GM19467 (cell line): ENCODE results near the gene ABCC8.

Source experiments
- ATAC-seq: cut with Tn5 transposase; IDR thresholded peaks from one replicate; pipeline ENCODE4 v1.9.1; 2021; ENCODE audit warnings: mild to moderate bottlenecking, moderate library complexity; ENCODE audit not compliant: unreplicated experiment

The ABCC8 gene

GRCh38 chr11:17366495-17366894 is 110.2 kb downstream of the ABCC8 start:
- ATAC-seq, result no peak

- no peak for ATAC-seq
These were observed 122.0 kb downstream of the ABCC8 start for GRCh38 chr11:17354601-17354991.

DNA sequence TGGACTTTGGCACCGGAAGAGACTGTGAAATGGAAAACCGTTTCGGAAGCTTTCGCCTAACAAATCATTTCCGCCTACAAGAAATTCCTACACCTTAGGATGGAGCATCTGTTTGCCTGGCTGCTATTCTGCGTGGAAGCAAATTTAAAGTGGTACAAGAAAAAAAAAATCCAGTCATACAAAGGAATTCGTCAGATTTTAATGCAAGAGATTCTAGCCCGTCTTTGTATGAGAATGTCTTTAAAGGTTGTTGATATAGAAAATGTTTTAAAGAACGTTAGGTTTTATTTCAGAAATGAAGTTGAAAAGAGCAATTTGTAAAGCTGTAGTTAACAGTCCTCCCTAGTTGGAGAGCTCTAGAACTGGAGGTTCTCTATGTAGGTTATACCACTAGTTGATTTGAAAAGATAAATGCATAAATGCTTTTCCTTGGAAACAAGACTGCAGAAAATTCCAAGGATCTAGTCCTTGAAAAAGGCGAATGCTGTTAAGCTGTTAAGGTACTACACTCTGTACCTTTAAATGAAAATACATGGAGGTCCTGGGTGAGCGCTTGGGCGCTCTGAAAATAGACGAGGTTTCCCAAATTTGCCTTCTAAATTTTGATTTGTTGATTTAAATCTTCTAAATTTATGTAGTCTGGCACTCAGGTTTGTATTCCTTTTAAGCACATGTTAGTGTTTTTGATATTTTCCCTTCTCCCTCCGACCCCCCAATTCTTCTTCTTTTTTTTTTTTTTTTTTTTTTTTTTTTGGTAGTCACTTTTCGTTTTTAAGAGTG is 122.6 kb downstream of the ABCC8 start:
- ATAC-seq, result no peak

DNA sequence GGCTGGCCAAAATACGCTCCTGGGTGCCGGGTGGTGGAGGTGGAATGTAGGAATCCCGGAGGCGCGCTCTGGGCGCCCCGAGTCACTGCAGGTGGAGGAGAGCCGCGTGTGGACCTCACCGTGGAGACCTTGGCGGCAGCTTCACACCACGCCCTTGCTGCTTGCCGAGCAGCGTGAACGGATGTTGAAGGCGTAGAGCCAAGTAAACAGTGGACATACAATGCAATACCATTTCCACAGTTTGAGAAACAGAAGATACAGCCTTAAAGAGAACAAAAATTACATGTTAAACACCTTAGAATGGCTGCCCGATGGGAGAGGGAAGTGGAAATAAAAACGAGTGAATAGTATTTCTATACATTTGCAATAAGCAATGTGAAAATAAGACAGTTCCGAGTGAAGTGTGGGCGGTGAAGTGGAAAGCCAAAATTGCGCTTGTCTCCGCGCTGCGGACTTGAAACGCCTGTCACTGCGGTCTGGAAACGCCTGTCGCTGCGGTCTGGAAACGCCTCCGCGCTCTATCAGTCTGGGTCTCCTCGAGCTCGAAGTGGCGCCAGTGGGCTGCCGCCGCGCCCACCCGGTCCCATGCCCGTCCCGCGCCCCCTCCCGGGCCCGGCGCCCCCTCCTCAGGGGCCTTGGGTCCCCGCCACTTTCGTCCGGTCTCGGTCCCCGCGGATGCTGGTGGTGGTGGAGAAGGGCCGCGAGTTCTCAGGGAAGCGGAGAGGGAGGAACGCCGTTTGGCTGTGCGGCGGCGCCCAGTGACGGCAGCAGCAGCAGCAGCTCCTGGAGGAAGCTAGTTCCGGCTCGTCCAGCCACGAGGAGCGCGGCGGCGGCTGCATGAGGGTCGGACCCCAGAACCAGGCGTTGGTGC is 123.5 kb downstream of the ABCC8 start:
- ATAC-seq, result no peak

- no peak for ATAC-seq
These were observed 125.0 kb downstream of the ABCC8 start, which contains the start of gene NCR3LG1 for GRCh38 chr11:17351510-17352176. NCR3LG1 (plus strand) TSS chr11:17351800; CDS start chr11:17351970, 170 bp downstream.

- ATAC-seq, result no peak
These were observed 125.5 kb downstream of the ABCC8 start for GRCh38 chr11:17351172-17351509.

DNA sequence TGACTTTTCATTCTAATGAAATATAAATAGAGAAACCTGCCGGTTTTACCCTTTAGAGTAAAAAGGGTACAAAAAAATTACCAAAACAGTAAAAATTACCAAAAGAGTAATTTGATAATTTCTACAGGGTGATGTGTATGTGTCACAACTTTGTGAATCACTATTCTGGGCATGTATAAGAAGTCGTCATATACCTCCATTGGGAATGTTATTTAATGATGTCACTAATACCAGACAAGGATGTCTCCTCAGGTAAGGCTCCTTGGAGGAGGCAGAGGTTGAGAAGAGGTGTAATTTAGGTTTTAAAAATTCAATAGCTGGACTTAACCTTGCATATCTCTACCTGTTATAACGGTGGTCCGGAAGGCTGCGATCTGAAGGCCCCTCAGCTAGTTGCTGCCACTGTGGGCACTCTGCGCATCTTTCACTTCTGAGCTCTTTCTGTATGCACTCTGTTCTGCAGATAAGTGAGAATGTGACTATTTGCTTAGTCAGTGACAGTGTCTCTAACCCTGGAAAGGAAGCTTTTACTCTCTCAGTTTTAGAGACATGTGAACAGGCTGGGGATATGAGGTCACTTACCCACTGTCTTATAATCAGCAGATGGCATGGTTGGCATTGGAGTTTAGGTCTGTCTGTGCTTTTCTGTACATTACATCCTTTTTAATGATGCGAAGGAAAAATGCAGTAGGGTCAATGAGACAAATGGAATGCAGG is 126.0 kb downstream of the ABCC8 start:
- no peak for ATAC-seq

GRCh38 chr11:17347676-17348075 is 129.0 kb downstream of the ABCC8 start:
- no peak for ATAC-seq

DNA sequence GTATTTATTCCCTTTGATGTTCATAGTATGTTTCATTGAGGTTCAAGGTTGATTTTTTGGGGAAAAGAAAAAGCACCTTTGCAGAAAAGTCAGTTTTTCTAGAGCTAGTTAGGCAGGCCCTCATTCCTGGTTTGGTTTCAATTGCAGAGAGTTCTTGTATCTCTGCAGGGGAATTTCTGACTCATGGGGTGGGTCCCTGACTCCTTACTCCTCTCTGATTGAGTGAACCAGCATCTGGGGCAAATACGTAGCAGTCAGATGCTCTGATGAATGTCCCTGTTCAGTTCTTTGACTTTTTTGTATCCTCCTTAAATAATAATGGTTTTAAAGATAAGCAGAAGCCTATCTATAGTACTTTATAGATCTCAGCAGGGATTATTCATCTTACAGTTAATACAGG is 132.7 kb downstream of the ABCC8 start:
- no peak for ATAC-seq

DNA sequence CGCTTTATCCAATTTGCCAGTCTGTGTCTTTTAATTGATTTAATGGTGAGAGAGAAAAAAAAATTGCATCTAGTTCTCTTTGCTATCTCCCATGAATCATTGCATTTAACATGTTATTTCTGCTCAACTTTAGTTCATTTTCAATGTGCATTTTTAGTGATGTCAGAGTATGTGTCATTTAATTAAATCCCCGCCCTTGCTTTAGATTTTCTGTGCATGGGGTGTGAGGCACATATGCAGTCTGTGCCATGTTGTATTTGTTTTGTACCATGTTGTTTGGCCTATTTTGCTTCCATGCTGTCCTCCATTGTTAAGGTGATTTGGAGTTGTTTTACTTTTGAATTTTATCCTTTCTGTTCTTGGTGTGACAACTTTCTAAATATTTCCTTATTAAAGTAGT is 133.4 kb downstream of the ABCC8 start:
- ATAC-seq, result no peak
